GM23338 (cell line): ENCODE results near the gene PPIP5K1.

Experiments used
- EZH2 ChIP-seq: fragments of 200-600 bp; sonication (generic); IDR thresholded peaks from one replicate; pipeline ENCODE4 v1.8.0; 2017; ENCODE audit warnings: antibody characterized with exemption, mild to moderate bottlenecking, low read depth; ENCODE audit not compliant: unreplicated experiment
- TF ChIP-seq, protein P1 (sequence below): IDR thresholded peaks from one replicate; pipeline ENCODE4 v1.6.1; 2018; ENCODE audit warnings: antibody characterized with exemption; ENCODE audit not compliant: unreplicated experiment

- TF ChIP-seq, protein P1, sequence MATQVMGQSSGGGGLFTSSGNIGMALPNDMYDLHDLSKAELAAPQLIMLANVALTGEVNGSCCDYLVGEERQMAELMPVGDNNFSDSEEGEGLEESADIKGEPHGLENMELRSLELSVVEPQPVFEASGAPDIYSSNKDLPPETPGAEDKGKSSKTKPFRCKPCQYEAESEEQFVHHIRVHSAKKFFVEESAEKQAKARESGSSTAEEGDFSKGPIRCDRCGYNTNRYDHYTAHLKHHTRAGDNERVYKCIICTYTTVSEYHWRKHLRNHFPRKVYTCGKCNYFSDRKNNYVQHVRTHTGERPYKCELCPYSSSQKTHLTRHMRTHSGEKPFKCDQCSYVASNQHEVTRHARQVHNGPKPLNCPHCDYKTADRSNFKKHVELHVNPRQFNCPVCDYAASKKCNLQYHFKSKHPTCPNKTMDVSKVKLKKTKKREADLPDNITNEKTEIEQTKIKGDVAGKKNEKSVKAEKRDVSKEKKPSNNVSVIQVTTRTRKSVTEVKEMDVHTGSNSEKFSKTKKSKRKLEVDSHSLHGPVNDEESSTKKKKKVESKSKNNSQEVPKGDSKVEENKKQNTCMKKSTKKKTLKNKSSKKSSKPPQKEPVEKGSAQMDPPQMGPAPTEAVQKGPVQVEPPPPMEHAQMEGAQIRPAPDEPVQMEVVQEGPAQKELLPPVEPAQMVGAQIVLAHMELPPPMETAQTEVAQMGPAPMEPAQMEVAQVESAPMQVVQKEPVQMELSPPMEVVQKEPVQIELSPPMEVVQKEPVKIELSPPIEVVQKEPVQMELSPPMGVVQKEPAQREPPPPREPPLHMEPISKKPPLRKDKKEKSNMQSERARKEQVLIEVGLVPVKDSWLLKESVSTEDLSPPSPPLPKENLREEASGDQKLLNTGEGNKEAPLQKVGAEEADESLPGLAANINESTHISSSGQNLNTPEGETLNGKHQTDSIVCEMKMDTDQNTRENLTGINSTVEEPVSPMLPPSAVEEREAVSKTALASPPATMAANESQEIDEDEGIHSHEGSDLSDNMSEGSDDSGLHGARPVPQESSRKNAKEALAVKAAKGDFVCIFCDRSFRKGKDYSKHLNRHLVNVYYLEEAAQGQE, result no peak
- no peak for TF ChIP-seq EZH2
These were observed 72.4 kb downstream of the PPIP5K1 start, which contains the start of gene MAP1A for GRCh38 chr15:43517354-43518196.
